T-cell (primary cell): ENCODE results near the gene INTS1. TPM values are rescaled to one million over a fixed set of nuclear protein-coding genes. Genes with fewer than 3 reads are reported as not detected.
A peak's percentile ranks its signal among the peaks of the same experiment; 100 is the strongest.

Experiments used
- ATAC-seq, 4 experiments: fragments of 200-7000 bp in 3 of 4; fragments of 150-1000 bp in 1 of 4; cut with Tn5 transposase; replicated peaks in 1 of 4; 1 replicate in 3 of 4; 2 replicates in 1 of 4; pipeline ENCODE4 v1.10.0; 2021; ENCODE audit warnings: moderate library complexity in 3 of 4, mild to moderate bottlenecking in 2 of 4, moderate number of reproducible peaks in 1 of 4
- CTCF ChIA-PET, 2 donors: fragments of 300-600 bp; sonication (Branson Sonifier 250); formaldehyde crosslinking; loops; one replicate each; lab custom pipeline; 2022; ENCODE audit warnings: antibody characterized with exemption in 2 of 2; lab: Charles Lee
- POLR2A ChIA-PET, 2 donors: fragments of 300-600 bp; sonication (Branson Sonifier 250); formaldehyde crosslinking; loops; one replicate each; lab custom pipeline; 2022; ENCODE audit warnings: antibody characterized with exemption in 2 of 2; lab: Charles Lee
- DNase-seq, 35 experiments: peaks; one replicate each; pipeline versions ENCODE4 v3.0.0 to v3.0.0-alpha.2; 2013 to 2023
- H3K27ac ChIP-seq: one replicate; pipeline ENCODE4 v1.5.1; 2013; ENCODE audit warnings: low read length
- H3K27me3 ChIP-seq, 2 experiments: replicated peaks in 1 of 2; 1 replicate in 1 of 2; 2 replicates in 1 of 2; pipeline versions ENCODE4 v1.6.1 to v1.7.0; 2013; ENCODE audit warnings: low read length in 1 of 2, mixed read lengths in 1 of 2; ENCODE audit not compliant: control insufficient read depth in 2 of 2, insufficient read depth in 2 of 2; ENCODE audit errors: extremely low read depth in 1 of 2
- H3K36me3 ChIP-seq, 2 donors: 1 replicate in 1 of 2; 2 replicates in 1 of 2; pipeline versions ENCODE4 v1.6.1 to v1.7.0; 2013; ENCODE audit warnings: low read length in 1 of 2; ENCODE audit not compliant: control insufficient read depth in 2 of 2, insufficient read depth in 1 of 2; ENCODE audit errors: extremely low read depth in 1 of 2
- H3K4me1 ChIP-seq, 2 experiments: 1 replicate in 1 of 2; 2 replicates in 1 of 2; pipeline versions ENCODE4 v1.6.1 to v1.7.0; 2013; ENCODE audit warnings: low read length in 2 of 2, mixed read lengths in 1 of 2; ENCODE audit not compliant: insufficient read depth in 2 of 2, control insufficient read depth in 1 of 2; ENCODE audit errors: extremely low read depth in 1 of 2
- H3K4me3 ChIP-seq, 2 donors: 1 replicate in 1 of 2; 2 replicates in 1 of 2; pipeline versions ENCODE4 v1.5.1 to v1.7.0; 2013; ENCODE audit warnings: mild to moderate bottlenecking in 2 of 2, low read length in 1 of 2, moderate library complexity in 1 of 2; ENCODE audit not compliant: control insufficient read depth in 1 of 2; ENCODE audit errors: extremely low read depth in 1 of 2
- H3K9me3 ChIP-seq: 2 replicates; pipeline ENCODE4 v1.7.0; 2013
- H3K27ac Mint-ChIP-seq, 2 donors: one replicate each; pipeline ENCODE4 v1.8.0; 2020 to 2021; ENCODE audit warnings: mild to moderate bottlenecking in 2 of 2, mixed read lengths in 2 of 2
- H3K27me3 Mint-ChIP-seq, 2 donors: one replicate each; pipeline ENCODE4 v1.8.0; 2021 to 2022; ENCODE audit warnings: mixed read lengths in 2 of 2
- H3K36me3 Mint-ChIP-seq: one replicate; pipeline ENCODE4 v1.8.0; 2021; ENCODE audit warnings: mixed read lengths
- H3K4me1 Mint-ChIP-seq, 3 donors: one replicate each; pipeline ENCODE4 v1.8.0; 2020 to 2022; ENCODE audit warnings: mixed read lengths in 3 of 3, mild to moderate bottlenecking in 1 of 3
- H3K4me3 Mint-ChIP-seq, 3 donors: one replicate each; pipeline ENCODE4 v1.8.0; 2020 to 2022; ENCODE audit warnings: mild to moderate bottlenecking in 3 of 3, mixed read lengths in 3 of 3, moderate library complexity in 3 of 3
- H3K9me3 Mint-ChIP-seq, 3 donors: one replicate each; pipeline ENCODE4 v1.8.0; 2020 to 2022; ENCODE audit warnings: mixed read lengths in 3 of 3
- WGBS: methylation state at CpG from one replicate; pipeline ENCODE4 v1.1.5; 2013; ENCODE audit warnings: missing lambda C conversion rate; ENCODE audit not compliant: insufficient coverage; 5-methylcytosine and 5-hydroxymethylcytosine counted together
- total RNA-seq, 35 experiments: library from RNA in 6 of 35; stranded (reverse) in 6 of 35; fragments of 120-200 nt in 1 of 35; gene quantifications; one replicate each; pipeline versions ENCODE4 v1.2.1 to v1.2.4 and lab custom pipeline; 2013 to 2026

The INTS1 gene
- total RNA-seq, 5 donors from 2014 or later (not counting 1 experiment from before 2014, with no cell fraction given): 102 to 147 (median 131) TPM

DNA sequence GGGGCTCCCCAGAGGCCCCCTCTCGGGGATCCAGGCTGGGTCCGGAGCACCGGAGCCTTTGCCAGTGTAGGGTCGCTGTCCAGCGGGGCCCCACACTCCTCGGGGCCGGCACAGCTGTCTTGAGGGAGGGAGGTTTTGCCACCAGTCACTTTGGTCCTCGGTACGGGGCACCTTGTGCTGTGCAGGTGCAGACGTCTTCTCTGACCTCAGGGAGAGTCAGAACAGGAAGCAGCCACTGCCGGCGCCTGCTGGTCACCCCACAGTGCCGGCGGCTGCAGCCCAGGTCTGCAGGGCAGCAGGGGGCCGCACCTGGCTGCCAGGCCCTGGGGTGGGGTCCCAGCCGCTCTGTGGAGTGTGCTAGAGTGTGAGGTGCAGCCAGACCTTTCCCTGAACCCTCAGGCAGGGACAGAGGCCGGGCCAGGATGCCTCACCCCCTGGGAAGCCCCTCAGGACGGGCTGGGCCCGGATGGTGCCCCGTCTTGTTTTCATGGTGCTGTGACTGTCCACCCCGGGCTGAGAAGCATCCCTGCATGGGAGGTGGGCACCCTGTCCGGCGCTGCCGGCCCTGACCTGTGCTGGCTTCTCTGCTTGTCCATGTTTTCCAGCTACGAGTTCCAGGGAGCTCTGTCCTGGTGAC is 34.5 kb upstream of the INTS1 start:
- H3K4me1 Mint-ChIP-seq: peaks cover 3 to 17% (median 17%) of the 10 kb centered on the region in 3 donors
- Histone ChIP-seq H3K27ac (no peak overlapping the region), H3K4me3 (no peak overlapping the region), H3K27me3 (no peaks in the 10 kb centered on the region), H3K4me1 (peaks cover 0 to 24% of the 10 kb centered on the region in 2 experiments), H3K9me3 (no peaks in the 10 kb centered on the region), H3K36me3 (peaks cover 25 to 50% of the 10 kb centered on the region in 2 donors)
- H3K4me3 Mint-ChIP-seq: no peak overlapping the region
- DNase-seq: no peak
- no peaks in the 10 kb centered on the region for H3K9me3 Mint-ChIP-seq
- no peak overlapping the region for H3K27ac Mint-ChIP-seq
- H3K27me3 Mint-ChIP-seq: no peaks in the 10 kb centered on the region
- ChIA-PET POLR2A (no interaction called here), CTCF (no interaction called here)
- H3K36me3 Mint-ChIP-seq: peaks cover 17% of the 10 kb centered on the region
- WGBS: 84% methylated on average over 21 of the region's 25 CpGs
- no peak for ATAC-seq

- POLR2A ChIA-PET: no interaction called here
- H3K9me3 Mint-ChIP-seq: no peaks in the 10 kb centered on the region
- no peaks in the 10 kb centered on the region for H3K27me3 Mint-ChIP-seq
- DNase-seq (peak in 1 of 35 experiments; percentile 28), ATAC-seq (no peak)
- H3K4me1 Mint-ChIP-seq: peaks cover 12 to 26% (median 26%) of the 10 kb centered on the region in 3 donors
- no peak overlapping the region for H3K4me3 Mint-ChIP-seq
- H3K27ac ChIP-seq: no peak overlapping the region
- peaks cover 3 to 33% of the 10 kb centered on the region in 2 experiments for H3K4me1 ChIP-seq
- H3K36me3 Mint-ChIP-seq: peaks cover 15% of the 10 kb centered on the region
- H3K4me3 ChIP-seq: no peak overlapping the region
- CTCF ChIA-PET: no interaction called here
- WGBS: 91% methylated on average over 23 of the region's 56 CpGs
- H3K27me3 ChIP-seq: no peaks in the 10 kb centered on the region
- H3K27ac Mint-ChIP-seq: no peak overlapping the region
- H3K36me3 ChIP-seq: peaks cover 23 to 44% of the 10 kb centered on the region in 2 donors
- no peaks in the 10 kb centered on the region for H3K9me3 ChIP-seq
Measured at GRCh38 chr7:1537535-1538412, 33.6 kb upstream of the INTS1 start.

GRCh38 chr7:1536743-1537534 is 32.8 kb upstream of the INTS1 start:
- Histone ChIP-seq H3K9me3 (no peaks in the 10 kb centered on the region), H3K4me1 (peaks cover 7 to 42% of the 10 kb centered on the region in 2 experiments), H3K27ac (no peak overlapping the region), H3K4me3 (no peak overlapping the region), H3K36me3 (peaks cover 18 to 39% of the 10 kb centered on the region in 2 donors), H3K27me3 (no peaks in the 10 kb centered on the region)
- no peak for ATAC-seq
- 91% methylated on average over 47 of the region's 52 CpGs for WGBS
- Mint-ChIP-seq H3K4me3 (no peak overlapping the region), H3K9me3 (no peaks in the 10 kb centered on the region), H3K27me3 (no peaks in the 10 kb centered on the region), H3K4me1 (peaks cover 20 to 34% (median 32%) of the 10 kb centered on the region in 3 donors), H3K27ac (peak overlapping the region in 1 of 2 donors; percentile 34), H3K36me3 (peaks cover 6% of the 10 kb centered on the region)
- CTCF ChIA-PET: no interaction called here
- POLR2A ChIA-PET: no interaction called here
- no peak for DNase-seq

- Histone ChIP-seq H3K4me3 (no peak overlapping the region), H3K9me3 (no peaks in the 10 kb centered on the region), H3K27ac (no peak overlapping the region), H3K36me3 (peaks cover 18 to 34% of the 10 kb centered on the region in 2 donors), H3K4me1 (peaks cover 11 to 47% of the 10 kb centered on the region in 2 experiments), H3K27me3 (no peaks in the 10 kb centered on the region)
- H3K27me3 Mint-ChIP-seq: no peaks in the 10 kb centered on the region
- ChIA-PET POLR2A (no interaction called here), CTCF (no interaction called here)
- DNase-seq (no peak), ATAC-seq (no peak)
- 93% methylated on average over 2 of the region's 7 CpGs for WGBS
- peaks cover 6% of the 10 kb centered on the region for H3K36me3 Mint-ChIP-seq
- H3K4me3 Mint-ChIP-seq: no peak overlapping the region
- peak overlapping the region in 1 of 2 donors; percentile 34 for H3K27ac Mint-ChIP-seq
- peaks cover 25 to 39% (median 36%) of the 10 kb centered on the region in 3 donors for H3K4me1 Mint-ChIP-seq
- no peaks in the 10 kb centered on the region for H3K9me3 Mint-ChIP-seq
Measured at GRCh38 chr7:1536455-1536742, 32.2 kb upstream of the INTS1 start.

- Mint-ChIP-seq H3K4me1 (peaks cover 26 to 39% (median 37%) of the 10 kb centered on the region in 3 donors), H3K27me3 (no peaks in the 10 kb centered on the region), H3K36me3 (peaks cover 6% of the 10 kb centered on the region), H3K4me3 (no peak overlapping the region), H3K27ac (peak overlapping the region in 1 of 2 donors; percentile 34), H3K9me3 (no peaks in the 10 kb centered on the region)
- POLR2A ChIA-PET: no interaction called here
- H3K36me3 ChIP-seq: peaks cover 13 to 30% of the 10 kb centered on the region in 2 donors
- H3K4me3 ChIP-seq: no peak overlapping the region
- DNase-seq: no peak
- no peaks in the 10 kb centered on the region for H3K9me3 ChIP-seq
- ATAC-seq: no peak
- WGBS: 89% methylated on average over 37 of the region's 42 CpGs
- peaks cover 11 to 49% of the 10 kb centered on the region in 2 experiments for H3K4me1 ChIP-seq
- no peaks in the 10 kb centered on the region for H3K27me3 ChIP-seq
- CTCF ChIA-PET: no interaction called here
- no peak overlapping the region for H3K27ac ChIP-seq
Measured at GRCh38 chr7:1535701-1536454, 31.7 kb upstream of the INTS1 start.
